Activated CD8-positive, alpha-beta memory T cell treated with anti-CD3 and anti-CD28 coated beads, Interleukin-2, amount 50 U/mL, for 1 hour (primary cell): ENCODE results near the gene ALMS1.
"Not testable (repeated sequence)": the region's sequence is repeated elsewhere in the genome, so short reads cannot be mapped to it uniquely, and the experiment has no call there.

Experiments
- DNase-seq: peaks from one replicate; pipeline ENCODE4 v3.0.0-alpha.2; 2020; ENCODE audit errors: extremely low read depth

The ALMS1 gene

DNA sequence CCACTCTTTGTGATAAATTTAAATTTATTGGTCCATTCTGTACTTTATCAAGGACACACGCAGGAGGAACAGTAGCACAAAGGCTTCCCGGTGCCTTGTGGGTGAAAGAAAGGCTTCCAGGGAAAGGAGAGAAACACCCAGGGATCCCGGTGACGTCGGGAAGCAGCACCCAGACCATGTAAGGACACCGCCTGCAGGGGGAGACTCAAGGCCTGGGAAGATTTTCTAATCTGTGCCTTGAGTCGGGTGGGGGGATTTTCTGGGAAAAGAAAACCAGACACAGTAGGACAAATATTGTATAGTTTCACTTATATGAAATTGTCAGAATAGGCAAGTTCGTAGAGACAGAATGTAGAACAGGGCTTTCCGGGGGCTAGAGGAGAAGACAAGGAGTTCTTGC lies 239.0 kb downstream of the ALMS1 start:
- not testable (repeated sequence) for DNase-seq

DNA sequence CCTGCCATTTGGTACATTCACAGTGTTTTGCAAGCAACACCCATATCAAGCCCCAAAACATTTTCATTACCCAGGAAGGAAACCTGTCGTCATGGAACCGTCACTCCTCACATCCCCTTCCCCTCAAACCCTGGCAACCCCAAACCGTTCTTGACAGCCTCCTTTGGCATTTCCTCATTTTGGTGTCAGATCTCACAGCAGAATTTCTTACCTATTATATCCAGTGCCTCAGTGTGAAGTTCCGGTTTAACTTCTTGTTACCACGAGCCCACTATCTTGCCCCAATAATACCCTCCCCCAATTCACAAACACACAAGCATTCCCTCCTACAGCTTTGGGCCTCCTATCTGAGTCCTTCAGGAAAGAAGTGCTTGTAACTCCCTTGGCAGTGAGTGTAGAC lies 240.6 kb downstream of the ALMS1 start:
- not testable (repeated sequence) for DNase-seq

DNA sequence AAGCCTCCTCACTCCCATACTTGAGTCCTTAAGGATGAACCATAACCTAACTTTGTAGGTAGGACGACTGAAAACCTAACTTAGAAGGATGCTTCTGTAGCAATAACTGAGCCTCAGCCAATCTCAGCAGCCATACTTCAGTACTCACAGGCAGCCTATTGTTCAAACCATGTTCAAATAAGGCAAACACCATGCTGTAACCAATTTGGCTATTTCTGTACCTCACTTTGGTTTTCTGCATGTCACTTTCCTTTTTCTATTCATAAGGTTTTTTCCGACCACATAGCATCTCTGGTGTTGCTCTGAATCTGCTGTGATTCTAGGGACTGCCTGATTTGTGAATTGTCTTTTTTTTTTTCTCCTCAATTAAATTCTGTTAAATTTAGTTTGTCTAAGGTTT lies 242.9 kb downstream of the ALMS1 start:
- not testable (repeated sequence) for DNase-seq

DNA sequence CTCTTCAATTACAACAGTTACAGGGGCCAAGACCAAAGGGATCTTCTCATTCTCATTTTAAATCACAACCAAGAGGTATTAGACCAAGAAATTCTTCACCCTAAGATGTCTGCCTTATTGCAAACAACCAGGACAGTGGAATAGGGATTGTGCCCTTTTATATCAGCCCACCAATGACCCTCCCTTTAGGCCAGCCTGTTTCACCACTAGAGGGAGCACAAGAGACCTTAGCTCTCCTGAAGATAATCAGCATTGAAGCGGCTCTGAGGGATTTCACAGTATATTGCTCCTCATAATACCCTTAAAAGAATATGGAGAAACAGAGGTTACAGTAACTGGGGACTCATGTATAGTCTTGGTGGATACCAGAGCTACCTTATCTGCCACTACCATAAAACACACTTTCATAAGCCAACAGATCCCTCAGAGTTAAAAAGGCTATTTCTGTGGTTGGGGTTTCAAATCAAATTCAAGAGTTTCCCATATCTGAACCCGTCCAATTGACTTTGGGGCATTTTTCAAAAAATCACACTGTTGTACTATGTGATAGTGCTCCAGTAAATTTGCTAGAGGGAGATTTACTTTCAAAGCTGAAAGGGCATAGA lies 245.1 kb downstream of the ALMS1 start:
- DNase-seq: not testable (repeated sequence)

DNA sequence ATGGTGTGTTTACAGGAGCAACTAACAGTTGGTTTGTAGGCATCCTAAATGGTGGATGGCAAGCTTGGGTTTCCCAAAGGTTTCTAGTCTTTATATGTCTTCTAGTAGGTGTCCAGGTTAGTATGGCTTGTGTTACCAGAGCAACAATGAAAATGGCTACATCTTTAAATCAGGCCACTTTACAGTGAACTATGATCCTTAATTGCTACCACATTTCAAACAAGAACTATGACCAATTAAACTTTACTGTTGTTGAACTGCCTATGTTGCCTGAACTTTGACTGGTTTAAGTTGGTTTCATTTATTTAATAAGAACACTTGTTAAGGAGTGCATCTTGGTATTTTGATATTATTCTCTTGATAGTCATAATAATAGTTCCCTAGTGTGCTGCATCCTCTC lies 251.3 kb downstream of the ALMS1 start:
- not testable (repeated sequence) for DNase-seq

DNA sequence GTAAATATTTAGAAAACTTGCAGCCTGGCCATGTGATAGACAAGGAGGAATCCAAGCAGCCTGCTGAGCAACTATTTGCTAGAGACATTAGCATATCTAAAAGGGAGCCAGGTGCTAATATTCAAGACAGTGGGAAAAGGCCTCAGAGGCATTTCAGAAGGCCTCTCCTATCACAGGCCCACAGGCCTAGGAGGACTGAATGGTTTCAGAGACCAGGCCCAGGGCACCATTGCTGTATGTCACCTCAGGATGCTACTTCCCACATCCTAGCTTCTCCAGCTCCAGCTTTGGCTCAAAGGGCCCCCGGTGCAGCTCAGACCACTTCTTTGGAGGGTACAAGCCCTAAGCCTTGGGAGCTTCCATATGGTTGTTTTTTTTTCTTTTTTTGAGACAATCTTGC lies 252.8 kb downstream of the ALMS1 start:
- no peak for DNase-seq

DNA sequence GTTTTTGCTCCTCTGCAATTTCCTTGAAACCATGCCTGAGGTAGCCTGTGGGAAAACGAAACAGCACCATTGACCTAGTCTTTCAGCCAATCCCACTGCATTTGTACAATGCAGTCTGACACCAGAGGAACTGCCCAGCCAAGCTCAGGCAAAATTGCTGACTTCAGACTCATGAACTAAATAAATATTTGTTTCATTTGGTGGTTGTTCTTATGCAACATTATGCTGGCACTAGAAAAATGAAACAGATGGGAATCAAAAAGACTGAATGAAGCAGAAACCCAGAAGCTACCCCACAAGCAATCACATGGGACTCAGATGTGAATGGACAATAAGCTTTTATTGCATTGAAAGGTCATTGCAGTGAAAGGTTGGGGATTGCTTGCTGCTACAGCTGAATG lies 254.9 kb downstream of the ALMS1 start:
- DNase-seq: no peak

DNA sequence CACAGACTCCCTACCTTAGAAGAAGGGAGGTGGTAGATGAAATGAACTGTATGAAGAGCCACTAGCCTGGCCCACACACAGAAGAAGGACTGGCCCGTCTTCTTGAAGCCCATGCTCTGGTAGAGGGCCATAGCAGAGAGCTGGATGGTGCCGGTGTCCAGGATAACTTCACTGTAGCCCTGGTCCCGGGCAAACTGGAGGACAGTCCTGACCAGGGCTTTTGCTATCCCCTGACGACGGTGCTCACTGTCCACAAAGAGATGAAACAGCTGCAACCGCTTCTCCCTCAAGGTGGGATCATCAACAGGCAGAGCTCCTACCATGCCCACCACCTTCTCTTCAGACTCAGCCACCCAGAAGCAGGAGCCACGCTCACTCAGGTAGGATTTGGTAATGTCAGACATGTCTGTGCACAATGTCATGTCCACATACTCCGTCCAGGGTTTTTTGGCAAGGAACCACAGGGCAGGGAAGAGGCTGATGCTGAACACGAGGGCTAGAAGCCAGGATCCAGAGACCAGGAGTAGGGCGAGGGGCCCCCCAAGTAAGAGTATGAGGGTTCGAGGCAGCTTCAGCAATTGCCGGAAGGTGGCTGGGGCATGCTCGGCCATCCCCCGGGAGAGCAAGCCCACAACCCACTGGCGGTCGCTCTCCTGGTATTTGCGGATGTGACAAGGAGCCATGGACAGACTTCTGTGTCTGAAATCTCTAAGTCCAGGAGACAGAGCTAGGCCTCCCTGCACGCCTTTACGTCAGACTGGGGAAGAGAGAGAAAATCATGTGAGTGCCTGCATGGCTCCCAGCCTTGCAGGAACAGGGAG lies 255.5 kb downstream of the ALMS1 start:
- no peak for DNase-seq

DNA sequence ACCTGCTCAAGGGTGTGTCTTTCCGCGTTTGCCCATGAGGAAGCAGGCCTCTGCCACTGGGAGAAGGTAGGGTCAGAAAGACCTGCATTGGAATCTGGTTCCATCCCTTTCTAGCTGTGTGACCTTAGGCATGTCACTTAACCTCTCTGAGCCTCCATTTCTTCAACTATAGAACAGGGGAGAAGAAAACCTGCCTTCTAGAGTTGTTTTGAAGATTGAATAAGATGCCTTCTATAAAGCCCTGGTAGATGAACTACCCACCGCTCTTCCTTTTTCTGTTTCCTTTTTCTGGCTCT lies 256.1 kb downstream of the ALMS1 start:
- DNase-seq: no peak

DNA sequence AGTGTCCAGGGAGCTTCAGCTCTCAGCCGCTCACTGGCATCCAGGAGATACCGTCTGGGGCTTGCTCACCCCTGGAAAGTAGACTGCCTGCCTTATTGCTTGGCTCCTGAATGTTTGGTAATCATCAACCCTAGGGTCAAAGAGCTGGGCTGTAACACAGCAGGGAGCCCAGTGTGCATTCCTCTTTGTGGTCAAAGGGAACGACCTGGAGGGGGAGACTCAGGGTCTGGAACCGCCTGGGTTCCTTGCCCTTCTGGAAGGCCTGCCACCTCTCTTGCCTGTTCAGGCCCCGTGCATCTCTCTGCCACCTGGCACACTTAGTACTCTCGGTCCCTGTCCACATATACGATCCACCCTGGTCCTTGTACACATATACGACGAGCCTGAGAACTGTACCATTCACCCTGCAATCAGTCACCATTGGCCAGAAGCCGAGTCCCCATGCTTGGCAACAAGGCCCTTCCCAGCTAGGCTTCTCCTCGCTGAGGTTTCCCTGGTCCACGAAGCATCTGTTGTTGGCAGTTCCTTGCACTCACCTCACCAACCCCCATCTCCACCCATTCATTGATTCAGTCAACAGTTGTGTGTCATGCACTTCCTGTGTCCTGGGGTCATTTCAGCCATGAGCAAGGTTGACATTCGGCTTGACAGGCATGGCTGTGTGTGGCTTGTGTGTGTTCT lies 256.8 kb downstream of the ALMS1 start, which contains the start of gene NAT8:
Gene NAT8 (minus strand): TSS at position 85 of the 681 bp plus-strand sequence. CDS start 794 bp downstream, outside the sequence.
- no peak for DNase-seq

DNA sequence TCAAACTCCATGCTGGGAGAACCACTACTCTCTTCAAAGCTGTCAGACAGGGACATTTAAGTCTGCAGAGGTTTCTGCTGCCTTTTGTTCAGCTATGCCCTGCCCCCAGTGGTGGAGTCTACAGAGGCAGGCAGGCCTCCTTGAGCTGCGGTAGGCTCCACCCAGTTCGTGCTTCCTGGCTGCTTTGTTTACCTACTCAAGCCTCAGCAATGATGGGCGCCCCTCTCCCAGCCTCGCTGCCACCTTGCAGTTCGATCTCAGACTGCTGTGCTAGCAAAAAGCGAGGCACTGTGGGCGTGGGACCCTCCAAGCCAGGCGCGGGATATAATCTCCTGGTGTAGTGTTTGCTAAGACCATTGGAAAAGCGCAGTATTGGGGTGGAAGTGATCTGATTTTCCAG lies 262.1 kb downstream of the ALMS1 start:
- DNase-seq: not testable (repeated sequence)

DNA sequence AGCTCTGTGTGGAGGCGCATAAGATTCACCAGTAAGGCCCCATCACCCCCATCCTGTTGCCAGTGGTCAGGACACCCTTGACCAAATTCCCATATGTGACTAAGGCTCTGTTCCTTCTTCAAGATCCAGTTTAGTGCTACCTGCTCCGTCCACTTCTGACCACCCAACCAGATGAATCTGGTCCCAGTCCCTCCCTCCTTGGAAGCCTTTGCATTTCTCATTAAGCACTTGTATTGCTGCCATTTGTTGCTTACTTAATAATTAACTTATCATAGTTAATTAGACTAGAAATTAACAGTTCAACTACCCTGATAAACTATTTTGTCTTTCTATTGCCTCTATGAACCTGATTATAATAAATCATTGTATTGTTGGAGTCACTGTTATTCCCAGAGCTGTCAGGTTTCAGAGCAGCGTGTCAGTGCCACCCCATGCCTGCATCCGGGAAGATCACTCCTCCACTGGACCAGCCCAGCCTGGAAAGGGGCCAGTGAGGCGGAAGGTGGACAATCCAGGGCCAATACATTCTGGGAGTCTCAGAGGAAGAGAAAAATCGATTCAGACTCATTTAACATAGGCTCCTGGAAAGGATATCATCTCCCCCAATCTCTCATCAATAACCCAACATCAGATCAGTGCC lies 266.1 kb downstream of the ALMS1 start:
- DNase-seq: no peak

DNA sequence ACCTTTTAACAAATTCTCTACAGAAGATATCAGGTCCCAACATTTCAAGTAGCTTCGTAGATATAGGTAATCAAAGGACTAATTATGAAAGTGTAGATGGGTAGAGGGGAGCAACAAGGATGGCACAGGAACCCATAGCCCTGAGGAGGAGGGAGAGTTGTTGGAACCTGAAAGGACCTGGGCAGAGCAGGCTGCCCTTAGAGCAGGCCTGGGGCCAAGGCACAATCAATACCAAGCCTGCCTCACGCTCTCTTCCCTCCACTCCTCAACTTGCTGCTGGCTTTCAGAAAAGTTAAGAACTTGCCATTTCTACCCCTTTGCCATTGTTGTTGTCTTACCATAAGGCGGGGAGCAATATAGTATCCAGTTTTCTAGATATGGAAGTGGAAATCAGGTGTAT lies 266.7 kb downstream of the ALMS1 start:
- no peak for DNase-seq

DNA sequence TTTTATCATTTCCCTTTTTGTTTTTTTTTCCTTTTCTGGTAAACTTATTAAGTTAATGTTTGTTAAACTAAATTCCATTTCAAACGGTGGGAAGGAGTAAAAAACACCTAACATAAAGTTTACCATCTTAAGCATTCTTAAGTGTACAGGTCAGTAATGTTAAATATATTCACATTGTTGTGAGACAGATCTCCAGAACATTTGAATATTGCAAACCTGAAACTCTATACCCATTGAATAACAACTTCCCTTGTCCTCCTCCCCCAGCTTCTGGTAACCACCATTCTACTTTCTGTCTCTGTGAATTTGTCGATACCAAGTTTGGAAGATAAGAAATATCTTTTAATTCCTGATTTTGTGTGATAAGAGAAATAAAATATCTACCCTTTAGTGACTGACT lies 268.5 kb downstream of the ALMS1 start:
- no peak for DNase-seq
